Measurements from ENCODE around the gene TAS1R3.

Gene TAS1R3

GRCh38 chr1:1295154-1295923, 35.7 kb upstream of the TAS1R3 start:
- DNase-seq, result no peak

GRCh38 chr1:1296070-1297061, 34.7 kb upstream of the TAS1R3 start:
- no peak for DNase-seq

GRCh38 chr1:1297802-1298424, 33.2 kb upstream of the TAS1R3 start:
- DNase-seq, result no peak

- no peak for DNase-seq
Measured at GRCh38 chr1:1298861-1299685, 32.0 kb upstream of the TAS1R3 start.

GRCh38 chr1:1299686-1300351, 31.3 kb upstream of the TAS1R3 start:
- DNase-seq, result no peak

GRCh38 chr1:1300352-1300739, 30.7 kb upstream of the TAS1R3 start:
- no peak for DNase-seq

GRCh38 chr1:1302006-1302430, 29.1 kb upstream of the TAS1R3 start:
- no peak for DNase-seq

GRCh38 chr1:1302951-1303509, 28.1 kb upstream of the TAS1R3 start:
- DNase-seq, result no peak

GRCh38 chr1:1303736-1304135, 27.3 kb upstream of the TAS1R3 start:
- no peak for DNase-seq

- no peak for DNase-seq
Measured at GRCh38 chr1:1304331-1305299, 26.5 kb upstream of the TAS1R3 start.

- peak; percentile 76 for DNase-seq
Measured at GRCh38 chr1:1305300-1306069, 25.6 kb upstream of the TAS1R3 start.

- no peak for DNase-seq
Measured at GRCh38 chr1:1306070-1306660, 24.9 kb upstream of the TAS1R3 start.

GRCh38 chr1:1306661-1307260, 24.3 kb upstream of the TAS1R3 start:
- DNase-seq, result no peak

GRCh38 chr1:1307261-1307922, 23.7 kb upstream of the TAS1R3 start:
- no peak for DNase-seq

- DNase-seq, result peak; percentile 86
Measured at GRCh38 chr1:1307923-1308755, 22.9 kb upstream of the TAS1R3 start, which contains the start of the genes ACAP3 and PUSL1. ACAP3 (minus strand) TSS chr1:1307930; CDS start chr1:1307815, 115 bp downstream. PUSL1 (plus strand) TSS chr1:1308597; CDS start chr1:1308644, 47 bp downstream.

- no peak for DNase-seq
Measured at GRCh38 chr1:1308756-1309250, 22.3 kb upstream of the TAS1R3 start.
